Type B pancreatic cell (in vitro differentiated cells): ENCODE data around the gene TSHZ2. TPM values are rescaled to one million over a fixed set of nuclear protein-coding genes. Genes with fewer than 3 reads are reported as not detected.
"Not testable (repeated sequence)": the region's sequence is repeated elsewhere in the genome, so short reads cannot be mapped to it uniquely, and the experiment has no call there.

Experiments used
- DNase-seq: peaks from one replicate; pipeline ENCODE4 v3.0.0; 2021; ENCODE audit warnings: mixed read lengths; ENCODE audit not compliant: unreplicated experiment; ENCODE audit errors: extremely low spot score
- H3K27ac Mint-ChIP-seq: 2 replicates; pipeline ENCODE4 v1.8.0; 2021; ENCODE audit warnings: mild to moderate bottlenecking, mixed read lengths
- H3K27me3 Mint-ChIP-seq: 2 replicates; pipeline ENCODE4 v1.8.0; 2021; ENCODE audit warnings: mixed read lengths
- H3K36me3 Mint-ChIP-seq: 2 replicates; pipeline ENCODE4 v1.8.0; 2021; ENCODE audit warnings: mixed read lengths
- H3K4me1 Mint-ChIP-seq: one replicate; pipeline ENCODE4 v1.8.0; 2021; ENCODE audit warnings: mixed read lengths; ENCODE audit not compliant: unreplicated experiment
- H3K4me3 Mint-ChIP-seq: 2 replicates; pipeline ENCODE4 v1.8.0; 2021; ENCODE audit warnings: mild to moderate bottlenecking, mixed read lengths
- H3K9me3 Mint-ChIP-seq: 2 replicates; pipeline ENCODE4 v1.8.0; 2021; ENCODE audit warnings: mixed read lengths
- CTCF ChIP-seq: fragments of 200-600 bp; sonication (generic); conservative IDR thresholded peaks from 2 replicates; pipeline ENCODE4 v1.5.0; 2021; ENCODE audit warnings: antibody characterized with exemption, mild to moderate bottlenecking
- total RNA-seq: library from RNA; stranded (reverse); gene quantifications from 2 replicates; pipeline ENCODE4 v1.2.1, GENCODE V29; 2021; ENCODE audit warnings: low replicate concordance

The TSHZ2 gene
- total RNA-seq, 1 donor from 2014 or later: 45.5 TPM

- Mint-ChIP-seq H3K27me3 (no peaks in the 10 kb centered on the region), H3K9me3 (peaks cover 10% of the 10 kb centered on the region), H3K4me1 (peaks cover 24% of the 10 kb centered on the region), H3K27ac (no peak overlapping the region), H3K4me3 (no peak overlapping the region), H3K36me3 (peaks cover 4% of the 10 kb centered on the region)
- DNase-seq: no peak
- no peak for TF ChIP-seq CTCF
Observed at GRCh38 chr20:53362736-53363135, 390.6 kb downstream of the TSHZ2 start.

- H3K4me1 Mint-ChIP-seq: peaks cover 28% of the 10 kb centered on the region
- no peak overlapping the region for H3K27ac Mint-ChIP-seq
- H3K36me3 Mint-ChIP-seq: peaks cover 4% of the 10 kb centered on the region
- H3K4me3 Mint-ChIP-seq: no peak overlapping the region
- H3K27me3 Mint-ChIP-seq: no peaks in the 10 kb centered on the region
- H3K9me3 Mint-ChIP-seq: peaks cover 5% of the 10 kb centered on the region
- TF ChIP-seq CTCF: no peak
- no peak for DNase-seq
Observed at GRCh38 chr20:53364646-53365045, 392.5 kb downstream of the TSHZ2 start.

- peaks cover 32% of the 10 kb centered on the region for H3K4me1 Mint-ChIP-seq
- no peak overlapping the region for H3K27ac Mint-ChIP-seq
- TF ChIP-seq CTCF: no peak
- DNase-seq: no peak
- H3K9me3 Mint-ChIP-seq: peaks cover 5% of the 10 kb centered on the region
- no peak overlapping the region for H3K4me3 Mint-ChIP-seq
- no peaks in the 10 kb centered on the region for H3K27me3 Mint-ChIP-seq
- H3K36me3 Mint-ChIP-seq: peaks cover 4% of the 10 kb centered on the region
Observed at GRCh38 chr20:53365076-53365475, 392.9 kb downstream of the TSHZ2 start.

- H3K27me3 Mint-ChIP-seq: no peaks in the 10 kb centered on the region
- H3K9me3 Mint-ChIP-seq: peaks cover 5% of the 10 kb centered on the region
- no peak overlapping the region for H3K27ac Mint-ChIP-seq
- no peak for DNase-seq
- H3K36me3 Mint-ChIP-seq: peaks cover 4% of the 10 kb centered on the region
- peaks cover 35% of the 10 kb centered on the region for H3K4me1 Mint-ChIP-seq
- no peak overlapping the region for H3K4me3 Mint-ChIP-seq
- no peak for TF ChIP-seq CTCF
Observed at GRCh38 chr20:53365539-53366075, 393.4 kb downstream of the TSHZ2 start.

- H3K9me3 Mint-ChIP-seq, DNase-seq, H3K36me3 Mint-ChIP-seq, H3K27ac Mint-ChIP-seq, H3K27me3 Mint-ChIP-seq, H3K4me3 Mint-ChIP-seq: not testable (repeated sequence)
- peaks cover 33% of the 10 kb centered on the region for H3K4me1 Mint-ChIP-seq
Observed at GRCh38 chr20:53366928-53367327, 394.8 kb downstream of the TSHZ2 start.

GRCh38 chr20:53369871-53370270 lies 397.7 kb downstream of the TSHZ2 start:
- peaks cover 33% of the 10 kb centered on the region for H3K4me1 Mint-ChIP-seq
- H3K27ac Mint-ChIP-seq: no peak overlapping the region
- no peak for TF ChIP-seq CTCF
- H3K36me3 Mint-ChIP-seq: peaks cover 5% of the 10 kb centered on the region
- no peaks in the 10 kb centered on the region for H3K27me3 Mint-ChIP-seq
- H3K9me3 Mint-ChIP-seq: peaks cover 6% of the 10 kb centered on the region
- DNase-seq: no peak
- no peak overlapping the region for H3K4me3 Mint-ChIP-seq
